Stimulated activated CD4-positive, alpha-beta T cell treated with anti-CD3 and anti-CD28 coated beads, Interleukin-12 subunit alpha, Interleukin-12 subunit beta, amount 100 ng/mL, for 48 hours (primary cell): Measurements from ENCODE around the gene CD55.
"Not testable (repeated sequence)": the region's sequence is repeated elsewhere in the genome, so short reads cannot be mapped to it uniquely, and the experiment has no call there.

Experiments used
- DNase-seq, 3 donors: peaks; one replicate each; pipeline ENCODE4 v3.0.0-alpha.2; 2020; ENCODE audit warnings: low read depth in 2 of 3, low spot score in 1 of 3

CD55 gene

GRCh38 chr1:207305489-207305873 lies 16.0 kb upstream of the CD55 start:
- no peak for DNase-seq

GRCh38 chr1:207306023-207306422 lies 15.5 kb upstream of the CD55 start:
- no peak for DNase-seq

- no peak for DNase-seq
Measured at GRCh38 chr1:207306603-207307002, 14.9 kb upstream of the CD55 start.

- DNase-seq = no peak
Measured at GRCh38 chr1:207308451-207309190, 12.9 kb upstream of the CD55 start.

GRCh38 chr1:207309745-207310273 lies 11.7 kb upstream of the CD55 start:
- no peak for DNase-seq

GRCh38 chr1:207311888-207312603 lies 9.4 kb upstream of the CD55 start:
- no peak for DNase-seq

GRCh38 chr1:207312604-207312920 lies 8.9 kb upstream of the CD55 start:
- no peak for DNase-seq

- no peak for DNase-seq
Measured at GRCh38 chr1:207313131-207313530, 8.3 kb upstream of the CD55 start.

- DNase-seq = no peak
Measured at GRCh38 chr1:207314816-207315215, 6.7 kb upstream of the CD55 start.

GRCh38 chr1:207315435-207315834 lies 6.0 kb upstream of the CD55 start:
- DNase-seq = no peak

- DNase-seq = no peak
Measured at GRCh38 chr1:207316141-207316540, 5.3 kb upstream of the CD55 start.

GRCh38 chr1:207316622-207317391 lies 4.7 kb upstream of the CD55 start:
- no peak for DNase-seq

- no peak for DNase-seq
Measured at GRCh38 chr1:207317561-207317960, 3.9 kb upstream of the CD55 start.

GRCh38 chr1:207318072-207318619 lies 3.3 kb upstream of the CD55 start:
- DNase-seq = no peak

GRCh38 chr1:207319199-207319598 lies 2.3 kb upstream of the CD55 start:
- DNase-seq = no peak

GRCh38 chr1:207320105-207320504 lies 1.4 kb upstream of the CD55 start:
- DNase-seq = not testable (repeated sequence)

GRCh38 chr1:207321790-207322645 lies 540 bp downstream of the CD55 start:
- no peak for DNase-seq

- no peak for DNase-seq
Measured at GRCh38 chr1:207323425-207324225, 2.1 kb downstream of the CD55 start.

- DNase-seq = no peak
Measured at GRCh38 chr1:207328004-207328403, 6.5 kb downstream of the CD55 start.

GRCh38 chr1:207328908-207329440 lies 7.5 kb downstream of the CD55 start:
- no peak for DNase-seq
